ENCODE measurements around the gene CXCL9. TPM values are rescaled to one million over a fixed set of nuclear protein-coding genes. Genes with fewer than 3 reads are reported as not detected.

CXCL9 gene
- total and polyA plus RNA-seq, 4 donors = 0.22 to 2.3 (median 1.3) TPM

GRCh38 chr4:76011700-76012387 is 4.5 kb upstream of the CXCL9 start:
- peaks cover 2 to 34% (median 15%) of the 10 kb centered on the region in 4 donors for H3K4me1 ChIP-seq (ENCODE audit: control insufficient read depth in 4 of 4, insufficient read depth in 4 of 4, low read length in 3 of 4)
- peak overlapping the region; percentile 28 to 47 for H3K27ac ChIP-seq (ENCODE audit: low read depth in 1 of 2, low read length in 2 of 2)
- no peaks in the 10 kb centered on the region for H3K27me3 ChIP-seq (ENCODE audit: control insufficient read depth in 4 of 4, insufficient read depth in 4 of 4, low read length in 3 of 4)
- H3K36me3 ChIP-seq (ENCODE audit: control insufficient read depth in 4 of 4, insufficient read depth in 3 of 4, low read depth in 1 of 4, low read length in 3 of 4) = no peaks in the 10 kb centered on the region
- DNase-seq (ENCODE audit: low spot score) = no peak
- H3K4me3 ChIP-seq (ENCODE audit: low read depth in 1 of 3, low read length in 3 of 3) = no peak overlapping the region
- WGBS = 58% methylated on average over 13 of the region's 13 CpGs
- TF ChIP-seq TAF1 (conservative IDR thresholded peaks at IDR 0.05) (no peak), NR2F2 (IDR thresholded peaks at IDR 0.05) (no peak), JUND (IDR thresholded peaks at IDR 0.05) (no peak), ATF3 (IDR thresholded peaks at IDR 0.05) (no peak), YY1 (IDR thresholded peaks at IDR 0.05) (no peak), REST (IDR thresholded peaks at IDR 0.05) (no peak), FOXA2 (IDR thresholded peaks at IDR 0.05) (no peak), RXRA (IDR thresholded peaks at IDR 0.05) (no peak), SP1 (IDR thresholded peaks at IDR 0.05) (no peak), HNF4A (conservative IDR thresholded peaks at IDR 0.05) (no peak), HNF4G (IDR thresholded peaks at IDR 0.05) (no peak)
- TF ChIP-seq, protein P1, sequence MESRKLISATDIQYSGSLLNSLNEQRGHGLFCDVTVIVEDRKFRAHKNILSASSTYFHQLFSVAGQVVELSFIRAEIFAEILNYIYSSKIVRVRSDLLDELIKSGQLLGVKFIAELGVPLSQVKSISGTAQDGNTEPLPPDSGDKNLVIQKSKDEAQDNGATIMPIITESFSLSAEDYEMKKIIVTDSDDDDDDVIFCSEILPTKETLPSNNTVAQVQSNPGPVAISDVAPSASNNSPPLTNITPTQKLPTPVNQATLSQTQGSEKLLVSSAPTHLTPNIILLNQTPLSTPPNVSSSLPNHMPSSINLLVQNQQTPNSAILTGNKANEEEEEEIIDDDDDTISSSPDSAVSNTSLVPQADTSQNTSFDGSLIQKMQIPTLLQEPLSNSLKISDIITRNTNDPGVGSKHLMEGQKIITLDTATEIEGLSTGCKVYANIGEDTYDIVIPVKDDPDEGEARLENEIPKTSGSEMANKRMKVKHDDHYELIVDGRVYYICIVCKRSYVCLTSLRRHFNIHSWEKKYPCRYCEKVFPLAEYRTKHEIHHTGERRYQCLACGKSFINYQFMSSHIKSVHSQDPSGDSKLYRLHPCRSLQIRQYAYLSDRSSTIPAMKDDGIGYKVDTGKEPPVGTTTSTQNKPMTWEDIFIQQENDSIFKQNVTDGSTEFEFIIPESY (IDR thresholded peaks at IDR 0.05) = no peak
- no peaks in the 10 kb centered on the region for H3K9me3 ChIP-seq (ENCODE audit: control insufficient read depth in 4 of 4, low read length in 3 of 4)
- peak overlapping the region in 1 of 2 donors; percentile 30 for H3K9ac ChIP-seq (ENCODE audit: low read depth in 1 of 2, low read length in 2 of 2)

DNA sequence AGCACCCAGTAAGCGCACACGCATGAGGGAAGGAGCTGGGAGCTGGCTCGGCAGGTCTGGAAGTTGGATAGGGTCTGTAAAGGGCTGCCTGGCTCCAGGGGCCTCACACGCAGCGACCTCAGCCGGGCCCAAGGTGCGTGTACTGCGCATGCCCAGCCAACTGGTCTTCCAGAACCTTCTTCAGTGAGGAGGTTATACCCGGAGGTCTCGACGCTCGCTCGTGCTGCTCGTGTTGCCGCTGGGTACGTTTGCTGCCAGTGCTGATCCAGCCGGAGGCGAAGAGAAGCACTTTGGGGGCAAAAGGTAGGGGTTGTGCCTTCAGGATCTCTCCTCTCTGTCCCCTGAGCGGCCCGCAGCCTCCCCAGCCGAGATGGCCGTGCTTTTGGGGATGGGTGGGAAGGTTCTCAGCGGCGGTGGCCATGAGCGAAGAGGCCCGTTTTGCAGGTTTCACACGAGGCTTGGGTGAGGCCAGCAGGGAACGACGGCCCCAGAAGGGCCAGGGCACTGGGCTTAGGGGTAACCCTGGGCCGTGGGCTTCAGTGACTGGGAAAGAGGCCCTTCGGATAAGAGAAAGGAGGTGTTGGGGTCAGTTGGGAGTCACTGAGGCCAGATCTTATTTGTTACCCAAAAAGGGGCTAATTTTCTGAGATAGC is 3.8 kb upstream of the CXCL9 start:
- DNase-seq (ENCODE audit: low spot score) = no peak
- no peak overlapping the region for H3K4me3 ChIP-seq (ENCODE audit: low read depth in 1 of 3, low read length in 3 of 3)
- no peaks in the 10 kb centered on the region for H3K9me3 ChIP-seq (ENCODE audit: control insufficient read depth in 4 of 4, low read length in 3 of 4)
- no peaks in the 10 kb centered on the region for H3K36me3 ChIP-seq (ENCODE audit: control insufficient read depth in 4 of 4, insufficient read depth in 3 of 4, low read depth in 1 of 4, low read length in 3 of 4)
- H3K27ac ChIP-seq (ENCODE audit: low read depth in 1 of 2, low read length in 2 of 2) = peak overlapping the region; percentile 28 to 47
- no peak overlapping the region for H3K9ac ChIP-seq (ENCODE audit: low read depth in 1 of 2, low read length in 2 of 2)
- peaks cover 2 to 39% (median 18%) of the 10 kb centered on the region in 4 donors for H3K4me1 ChIP-seq (ENCODE audit: control insufficient read depth in 4 of 4, insufficient read depth in 4 of 4, low read length in 3 of 4)
- 98% methylated on average over 31 of the region's 31 CpGs for WGBS
- H3K27me3 ChIP-seq (ENCODE audit: control insufficient read depth in 4 of 4, insufficient read depth in 4 of 4, low read length in 3 of 4) = no peaks in the 10 kb centered on the region
- TF ChIP-seq GABPA (IDR thresholded peaks at IDR 0.05 in 1 of 2, conservative IDR thresholded peaks at IDR 0.05 in 1 of 2) (no peak), CTCF (IDR thresholded peaks at IDR 0.05; ENCODE audit: low read depth, low read length, missing input control) (no peak), TAF1 (conservative IDR thresholded peaks at IDR 0.05) (no peak), HNF4G (IDR thresholded peaks at IDR 0.05) (no peak), ATF3 (IDR thresholded peaks at IDR 0.05) (no peak), REST (IDR thresholded peaks at IDR 0.05) (no peak), NR2F2 (IDR thresholded peaks at IDR 0.05) (no peak), HNF4A (conservative IDR thresholded peaks at IDR 0.05) (no peak), FOXA2 (IDR thresholded peaks at IDR 0.05) (no peak), YY1 (IDR thresholded peaks at IDR 0.05) (no peak), FOXA1 (IDR thresholded peaks at IDR 0.05) (no peak), RXRA (IDR thresholded peaks at IDR 0.05) (no peak)
- TF ChIP-seq, protein P2, sequence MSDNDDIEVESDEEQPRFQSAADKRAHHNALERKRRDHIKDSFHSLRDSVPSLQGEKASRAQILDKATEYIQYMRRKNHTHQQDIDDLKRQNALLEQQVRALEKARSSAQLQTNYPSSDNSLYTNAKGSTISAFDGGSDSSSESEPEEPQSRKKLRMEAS (IDR thresholded peaks at IDR 0.05) = no peak
